Measurements from ENCODE around the gene CYP2B6. TPM values are rescaled to one million over a fixed set of nuclear protein-coding genes. Genes with fewer than 3 reads are reported as not detected.

Gene CYP2B6
- total RNA-seq, 2 donors from 2014 or later: 2.6 to 4.6 TPM

DNA sequence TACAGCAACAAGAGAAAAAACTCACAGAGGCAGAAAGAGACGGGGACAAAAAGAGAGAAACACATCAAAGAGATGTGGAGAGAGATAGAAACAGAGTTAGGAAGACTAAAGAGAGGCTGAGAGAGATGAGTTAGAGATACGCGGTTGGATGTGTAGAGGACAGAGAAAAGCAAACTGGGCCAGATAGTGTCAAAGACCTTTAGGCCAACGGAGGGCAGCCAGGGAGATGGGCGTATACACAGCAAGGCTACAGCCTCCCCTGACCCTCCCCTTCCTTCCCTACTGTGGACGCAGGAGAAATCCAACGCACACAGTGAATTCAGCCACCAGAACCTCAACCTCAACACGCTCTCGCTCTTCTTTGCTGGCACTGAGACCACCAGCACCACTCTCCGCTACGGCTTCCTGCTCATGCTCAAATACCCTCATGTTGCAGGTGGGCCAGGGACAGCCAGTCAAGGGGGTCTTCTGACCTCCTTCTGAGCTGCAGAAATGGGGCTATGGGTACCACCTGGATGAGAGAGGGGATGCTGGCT lies 18.7 kb downstream of the CYP2B6 start:
- H3K9me3 ChIP-seq: no peaks in the 10 kb centered on the region
- no peak overlapping the region for H3K9ac ChIP-seq (ENCODE audit: low read depth in 2 of 2, low read length in 2 of 2)
- H3K27me3 ChIP-seq: peaks cover 3% of the 10 kb centered on the region
- no peaks in the 10 kb centered on the region for H3K4me1 ChIP-seq
- H3K4me3 ChIP-seq: no peak overlapping the region
- no peaks in the 10 kb centered on the region for H3K36me3 ChIP-seq
- TF ChIP-seq, protein P1, sequence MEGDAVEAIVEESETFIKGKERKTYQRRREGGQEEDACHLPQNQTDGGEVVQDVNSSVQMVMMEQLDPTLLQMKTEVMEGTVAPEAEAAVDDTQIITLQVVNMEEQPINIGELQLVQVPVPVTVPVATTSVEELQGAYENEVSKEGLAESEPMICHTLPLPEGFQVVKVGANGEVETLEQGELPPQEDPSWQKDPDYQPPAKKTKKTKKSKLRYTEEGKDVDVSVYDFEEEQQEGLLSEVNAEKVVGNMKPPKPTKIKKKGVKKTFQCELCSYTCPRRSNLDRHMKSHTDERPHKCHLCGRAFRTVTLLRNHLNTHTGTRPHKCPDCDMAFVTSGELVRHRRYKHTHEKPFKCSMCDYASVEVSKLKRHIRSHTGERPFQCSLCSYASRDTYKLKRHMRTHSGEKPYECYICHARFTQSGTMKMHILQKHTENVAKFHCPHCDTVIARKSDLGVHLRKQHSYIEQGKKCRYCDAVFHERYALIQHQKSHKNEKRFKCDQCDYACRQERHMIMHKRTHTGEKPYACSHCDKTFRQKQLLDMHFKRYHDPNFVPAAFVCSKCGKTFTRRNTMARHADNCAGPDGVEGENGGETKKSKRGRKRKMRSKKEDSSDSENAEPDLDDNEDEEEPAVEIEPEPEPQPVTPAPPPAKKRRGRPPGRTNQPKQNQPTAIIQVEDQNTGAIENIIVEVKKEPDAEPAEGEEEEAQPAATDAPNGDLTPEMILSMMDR (IDR thresholded peaks at IDR 0.05): no peak
- intact Hi-C loops (cut with DNase I): no loop called here
- DNase-seq: no peak
- no peak overlapping the region for H3K27ac ChIP-seq

- Histone ChIP-seq H3K4me1 (no peaks in the 10 kb centered on the region), H3K27me3 (peaks cover 3% of the 10 kb centered on the region), H3K27ac (no peak overlapping the region), H3K4me3 (no peak overlapping the region), H3K36me3 (no peaks in the 10 kb centered on the region), H3K9ac (ENCODE audit: low read depth in 2 of 2, low read length in 2 of 2) (no peak overlapping the region), H3K9me3 (no peaks in the 10 kb centered on the region)
- intact Hi-C loops (cut with DNase I): no loop called here
- DNase-seq: no peak
- TF ChIP-seq, protein P1 (IDR thresholded peaks at IDR 0.05): no peak
Observed at GRCh38 chr19:41013359-41013758, 22.3 kb downstream of the CYP2B6 start.

DNA sequence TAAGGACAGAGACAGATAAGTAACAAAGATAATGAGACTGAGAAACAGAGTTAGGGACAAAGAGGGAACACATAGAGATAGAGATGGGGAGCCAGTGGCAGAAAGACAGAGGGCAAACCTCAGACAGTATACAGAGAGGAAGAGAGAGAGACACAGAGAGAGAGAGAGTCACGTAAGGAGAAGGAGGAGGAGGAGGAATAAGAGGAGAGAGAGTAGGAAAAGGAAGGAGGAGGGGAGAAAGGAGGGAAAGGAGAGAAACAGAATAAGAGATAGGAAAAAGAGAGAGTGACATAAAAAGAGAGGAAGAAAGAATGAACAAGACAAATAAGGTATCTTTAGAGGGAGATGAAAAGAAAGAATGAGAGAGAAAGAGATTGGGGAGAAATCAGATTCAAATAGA lies 23.6 kb downstream of the CYP2B6 start:
- no peaks in the 10 kb centered on the region for H3K9me3 ChIP-seq
- peaks cover 3% of the 10 kb centered on the region for H3K27me3 ChIP-seq
- no peaks in the 10 kb centered on the region for H3K36me3 ChIP-seq
- H3K27ac ChIP-seq: no peak overlapping the region
- no peak overlapping the region for H3K9ac ChIP-seq (ENCODE audit: low read depth in 2 of 2, low read length in 2 of 2)
- TF ChIP-seq, protein P1 (IDR thresholded peaks at IDR 0.05): no peak
- DNase-seq: no peak
- intact Hi-C loops (cut with DNase I): no loop called here
- H3K4me3 ChIP-seq: no peak overlapping the region
- H3K4me1 ChIP-seq: no peaks in the 10 kb centered on the region

GRCh38 chr19:41016488-41017071 lies 25.5 kb downstream of the CYP2B6 start:
- Histone ChIP-seq H3K9me3 (no peaks in the 10 kb centered on the region), H3K4me3 (no peak overlapping the region), H3K9ac (ENCODE audit: low read depth in 2 of 2, low read length in 2 of 2) (no peak overlapping the region), H3K27me3 (peaks cover 3% of the 10 kb centered on the region), H3K27ac (no peak overlapping the region), H3K36me3 (no peaks in the 10 kb centered on the region), H3K4me1 (no peaks in the 10 kb centered on the region)
- DNase-seq: no peak
- TF ChIP-seq, protein P1 (IDR thresholded peaks at IDR 0.05): no peak
- intact Hi-C loops (cut with DNase I): no loop called here

- H3K36me3 ChIP-seq: no peaks in the 10 kb centered on the region
- H3K9ac ChIP-seq (ENCODE audit: low read depth in 2 of 2, low read length in 2 of 2): no peak overlapping the region
- no peak overlapping the region for H3K4me3 ChIP-seq
- no peaks in the 10 kb centered on the region for H3K27me3 ChIP-seq
- TF ChIP-seq, protein P1 (IDR thresholded peaks at IDR 0.05): no peak
- no peaks in the 10 kb centered on the region for H3K9me3 ChIP-seq
- no peak overlapping the region for H3K27ac ChIP-seq
- no peaks in the 10 kb centered on the region for H3K4me1 ChIP-seq
- DNase-seq: no peak
- intact Hi-C loops (cut with DNase I): no loop called here
Observed at GRCh38 chr19:41018736-41019290, 27.7 kb downstream of the CYP2B6 start.

Measured in colonic mucosa (tissue), 4 donors.